ENCODE data around the gene LRTM1. TPM values are rescaled to one million over a fixed set of nuclear protein-coding genes. Genes with fewer than 3 reads are reported as not detected.

LRTM1 gene
- total RNA-seq, 1 donor from 2014 or later: not detected

DNA sequence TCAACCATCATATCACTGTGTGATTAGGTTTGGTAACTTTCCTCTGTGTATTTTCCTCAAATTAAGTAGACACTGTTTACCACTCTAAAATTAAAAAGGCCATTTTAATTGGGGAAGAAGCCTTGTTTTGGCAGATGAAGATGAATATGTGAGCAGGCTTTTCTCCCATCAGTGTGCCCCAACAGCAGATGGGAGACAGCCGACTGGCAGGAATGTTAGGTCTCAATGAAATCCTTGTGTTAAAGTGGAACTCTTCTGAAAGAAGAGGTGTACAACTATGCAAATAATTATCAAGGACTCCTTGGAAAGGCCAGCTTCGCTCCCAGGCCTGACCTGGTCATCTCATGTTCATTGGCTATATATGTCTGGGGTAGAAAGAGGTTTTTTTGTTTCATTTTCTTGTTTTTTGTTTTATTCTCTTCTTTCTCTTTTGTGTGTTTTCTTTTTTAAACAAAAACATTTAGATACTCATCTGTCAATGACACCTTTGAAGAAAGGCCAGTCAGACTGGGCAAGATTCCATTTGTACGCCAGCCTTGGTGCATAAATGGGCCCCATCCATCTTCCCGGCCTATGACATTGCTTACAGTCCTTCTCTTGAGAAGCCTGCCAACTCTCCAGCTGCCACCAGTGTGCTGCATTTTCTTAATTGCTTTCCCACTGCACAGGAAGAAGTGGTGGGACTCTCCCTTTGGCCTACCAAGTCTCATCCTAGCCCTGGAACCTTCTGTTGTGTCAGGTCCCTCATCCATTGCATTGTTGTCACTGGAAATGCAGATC lies 25.8 kb downstream of the LRTM1 start:
- H3K36me3 Mint-ChIP-seq (ENCODE audit: low read depth): no peaks in the 10 kb centered on the region
- H3K4me1 Mint-ChIP-seq (ENCODE audit: low read depth): peaks cover 62% of the 10 kb centered on the region
- DNase-seq (ENCODE audit: low spot score): no peak
- no peaks in the 10 kb centered on the region for H3K27me3 Mint-ChIP-seq (ENCODE audit: low read depth)
- no peak overlapping the region for H3K4me3 Mint-ChIP-seq (ENCODE audit: unreplicated experiment)
- H3K9me3 Mint-ChIP-seq (ENCODE audit: low read depth): peaks cover 2% of the 10 kb centered on the region
- TF ChIP-seq, protein P1, sequence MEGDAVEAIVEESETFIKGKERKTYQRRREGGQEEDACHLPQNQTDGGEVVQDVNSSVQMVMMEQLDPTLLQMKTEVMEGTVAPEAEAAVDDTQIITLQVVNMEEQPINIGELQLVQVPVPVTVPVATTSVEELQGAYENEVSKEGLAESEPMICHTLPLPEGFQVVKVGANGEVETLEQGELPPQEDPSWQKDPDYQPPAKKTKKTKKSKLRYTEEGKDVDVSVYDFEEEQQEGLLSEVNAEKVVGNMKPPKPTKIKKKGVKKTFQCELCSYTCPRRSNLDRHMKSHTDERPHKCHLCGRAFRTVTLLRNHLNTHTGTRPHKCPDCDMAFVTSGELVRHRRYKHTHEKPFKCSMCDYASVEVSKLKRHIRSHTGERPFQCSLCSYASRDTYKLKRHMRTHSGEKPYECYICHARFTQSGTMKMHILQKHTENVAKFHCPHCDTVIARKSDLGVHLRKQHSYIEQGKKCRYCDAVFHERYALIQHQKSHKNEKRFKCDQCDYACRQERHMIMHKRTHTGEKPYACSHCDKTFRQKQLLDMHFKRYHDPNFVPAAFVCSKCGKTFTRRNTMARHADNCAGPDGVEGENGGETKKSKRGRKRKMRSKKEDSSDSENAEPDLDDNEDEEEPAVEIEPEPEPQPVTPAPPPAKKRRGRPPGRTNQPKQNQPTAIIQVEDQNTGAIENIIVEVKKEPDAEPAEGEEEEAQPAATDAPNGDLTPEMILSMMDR (IDR thresholded peaks at IDR 0.05): no peak
- H3K27ac Mint-ChIP-seq (ENCODE audit: unreplicated experiment): peak overlapping the region; percentile 8

DNA sequence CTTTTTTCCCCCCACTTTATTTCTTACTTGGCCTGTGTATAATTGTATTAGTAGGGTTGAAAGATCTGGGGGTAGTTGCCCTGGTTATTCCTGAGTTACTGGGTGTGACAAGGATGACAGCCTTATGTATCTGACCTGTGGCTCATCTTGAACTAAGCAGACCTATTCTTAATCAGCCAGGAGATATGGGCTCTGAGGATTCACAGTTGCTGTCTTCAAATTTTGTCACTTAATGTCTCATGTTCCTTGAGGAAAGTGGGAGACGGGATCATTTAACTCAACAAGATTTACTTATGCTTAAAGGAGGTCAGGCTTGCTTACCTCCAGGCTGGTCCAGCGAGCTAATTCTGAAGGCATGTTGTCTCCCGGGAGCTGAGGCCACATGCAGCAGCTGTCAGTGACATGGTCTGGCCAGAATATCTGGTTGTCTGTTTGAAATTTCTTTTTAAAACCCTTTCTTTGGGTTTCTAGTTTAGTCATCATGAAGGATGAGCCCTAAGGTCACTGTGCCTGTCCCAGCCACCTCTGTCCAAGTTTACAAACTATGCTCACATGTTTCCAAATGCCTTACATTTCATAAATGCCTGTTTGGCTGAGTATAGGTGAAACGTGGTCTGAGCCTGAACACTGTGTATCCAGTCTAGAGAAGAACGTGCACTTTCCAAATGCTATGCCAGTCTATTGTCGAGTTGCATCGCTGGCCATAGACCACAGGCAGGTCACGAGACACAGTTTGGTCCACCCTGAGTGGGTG lies 26.8 kb downstream of the LRTM1 start:
- no peak overlapping the region for H3K4me3 Mint-ChIP-seq (ENCODE audit: unreplicated experiment)
- TF ChIP-seq, protein P1 (IDR thresholded peaks at IDR 0.05): no peak
- DNase-seq (ENCODE audit: low spot score): no peak
- peak overlapping the region; percentile 64 for H3K27ac Mint-ChIP-seq (ENCODE audit: unreplicated experiment)
- H3K9me3 Mint-ChIP-seq (ENCODE audit: low read depth): peaks cover 2% of the 10 kb centered on the region
- no peaks in the 10 kb centered on the region for H3K36me3 Mint-ChIP-seq (ENCODE audit: low read depth)
- no peaks in the 10 kb centered on the region for H3K27me3 Mint-ChIP-seq (ENCODE audit: low read depth)
- peaks cover 60% of the 10 kb centered on the region for H3K4me1 Mint-ChIP-seq (ENCODE audit: low read depth)

DNA sequence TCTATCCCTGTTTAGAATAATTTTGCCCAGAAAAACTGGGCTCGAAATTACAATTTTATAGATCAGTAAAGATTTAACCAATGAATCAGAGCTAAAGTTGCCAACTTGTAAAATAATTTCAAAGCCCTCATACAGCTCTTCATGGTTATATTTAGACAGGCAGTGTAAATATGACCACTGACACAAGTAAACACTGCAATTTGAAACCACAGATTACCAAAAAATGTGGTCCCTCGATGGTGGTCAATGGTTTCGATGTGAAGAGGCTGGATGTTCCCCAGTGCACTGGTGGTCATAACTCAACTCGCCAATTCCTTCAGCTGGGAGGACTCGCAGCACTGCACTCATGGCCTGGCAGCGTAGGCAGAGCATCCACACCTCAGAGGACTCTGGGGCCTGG lies 28.6 kb downstream of the LRTM1 start:
- H3K4me1 Mint-ChIP-seq (ENCODE audit: low read depth): peaks cover 52% of the 10 kb centered on the region
- no peaks in the 10 kb centered on the region for H3K27me3 Mint-ChIP-seq (ENCODE audit: low read depth)
- TF ChIP-seq, protein P1 (IDR thresholded peaks at IDR 0.05): no peak
- no peak for DNase-seq (ENCODE audit: low spot score)
- no peaks in the 10 kb centered on the region for H3K36me3 Mint-ChIP-seq (ENCODE audit: low read depth)
- H3K27ac Mint-ChIP-seq (ENCODE audit: unreplicated experiment): no peak overlapping the region
- no peak overlapping the region for H3K4me3 Mint-ChIP-seq (ENCODE audit: unreplicated experiment)
- H3K9me3 Mint-ChIP-seq (ENCODE audit: low read depth): peaks cover 2% of the 10 kb centered on the region

DNA sequence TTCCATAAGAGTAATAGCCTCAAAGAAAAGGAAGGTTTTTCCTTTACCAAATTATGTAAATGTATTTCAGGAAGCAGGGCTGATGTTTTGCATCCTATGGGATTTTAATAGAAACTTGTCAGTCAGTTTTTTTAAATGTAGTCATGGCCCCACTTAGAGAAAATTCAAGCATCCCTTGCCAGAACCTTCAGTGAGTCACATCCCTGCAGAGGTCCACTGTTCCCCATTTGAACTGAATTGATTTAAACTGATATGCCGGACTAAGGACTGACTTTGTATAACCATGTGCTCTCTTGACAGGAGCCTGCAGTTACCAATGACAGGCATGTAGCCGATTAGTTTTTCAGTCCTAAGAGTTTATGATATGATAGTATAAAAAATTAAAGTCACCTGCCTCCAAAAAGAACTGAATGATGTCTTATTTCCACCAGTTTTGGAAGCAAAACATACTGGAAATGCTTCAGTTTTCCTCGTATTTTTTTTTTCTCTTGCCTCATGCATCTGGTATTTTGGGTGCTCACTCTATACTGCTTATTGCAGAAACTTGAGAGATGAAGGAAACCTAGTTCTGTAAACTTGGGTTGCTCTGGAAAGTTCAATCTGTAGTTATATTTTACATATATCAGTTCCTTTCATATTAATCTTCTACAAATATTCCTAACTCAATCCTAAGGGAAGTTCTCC lies 30.7 kb downstream of the LRTM1 start:
- Mint-ChIP-seq H3K9me3 (ENCODE audit: low read depth) (no peaks in the 10 kb centered on the region), H3K27ac (ENCODE audit: unreplicated experiment) (peak overlapping the region; percentile 34), H3K4me1 (ENCODE audit: low read depth) (peaks cover 61% of the 10 kb centered on the region), H3K27me3 (ENCODE audit: low read depth) (no peaks in the 10 kb centered on the region), H3K36me3 (ENCODE audit: low read depth) (no peaks in the 10 kb centered on the region), H3K4me3 (ENCODE audit: unreplicated experiment) (no peak overlapping the region)
- DNase-seq (ENCODE audit: low spot score): no peak
- TF ChIP-seq, protein P1 (IDR thresholded peaks at IDR 0.05): no peak

DNA sequence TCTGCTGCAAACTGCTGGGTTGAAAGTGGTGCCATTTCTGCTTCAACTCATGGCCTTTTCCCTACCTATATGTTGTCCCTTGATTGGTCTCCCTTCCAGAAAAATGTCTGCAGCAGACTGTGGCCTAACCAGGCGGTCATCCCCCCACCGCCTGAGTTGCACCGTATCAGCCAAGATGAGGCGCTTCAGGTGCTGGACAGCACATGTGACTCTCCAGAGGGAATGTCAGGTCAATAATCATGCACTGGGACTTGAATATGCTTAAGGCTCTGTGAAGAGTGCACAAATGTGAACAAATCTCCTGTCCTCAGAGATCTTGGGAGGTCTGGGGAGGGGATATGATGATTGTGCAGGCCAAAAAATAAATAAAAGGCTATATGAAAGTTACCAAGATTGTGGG lies 32.2 kb downstream of the LRTM1 start:
- Mint-ChIP-seq H3K4me1 (ENCODE audit: low read depth) (peaks cover 61% of the 10 kb centered on the region), H3K9me3 (ENCODE audit: low read depth) (no peaks in the 10 kb centered on the region), H3K36me3 (ENCODE audit: low read depth) (no peaks in the 10 kb centered on the region), H3K27ac (ENCODE audit: unreplicated experiment) (no peak overlapping the region), H3K27me3 (ENCODE audit: low read depth) (no peaks in the 10 kb centered on the region), H3K4me3 (ENCODE audit: unreplicated experiment) (no peak overlapping the region)
- DNase-seq (ENCODE audit: low spot score): no peak
- TF ChIP-seq, protein P1 (IDR thresholded peaks at IDR 0.05): no peak

All from chondrocyte (in vitro differentiated cells).